Measurements from ENCODE around the gene ABCC3.

ABCC3 gene

GRCh38 chr17:50635982-50636803, 1.5 kb downstream of the ABCC3 start:
- H3K27me3 ChIP-seq (ENCODE audit: control insufficient read depth, insufficient read depth, low read length): peaks cover 26% of the 10 kb centered on the region
- no peaks in the 10 kb centered on the region for H3K36me3 ChIP-seq (ENCODE audit: control insufficient read depth, insufficient read depth, low read length)
- H3K27ac ChIP-seq (ENCODE audit: low read length): no peak overlapping the region
- H3K9me3 ChIP-seq (ENCODE audit: control insufficient read depth, insufficient read depth, low read length): no peaks in the 10 kb centered on the region
- peaks cover 3% of the 10 kb centered on the region; the same call in 1 of the 2 replicates for H3K4me1 ChIP-seq (ENCODE audit: control insufficient read depth, insufficient read depth, low read length)
- no peak for DNase-seq (ENCODE audit: low read depth, low spot score)
- no CpG with 5 or more reads among the region's 9 CpGs for WGBS (ENCODE audit: insufficient coverage, insufficient read length)
- no peak overlapping the region for H3K4me3 ChIP-seq (ENCODE audit: low read length)

GRCh38 chr17:50636804-50637195, 2.1 kb downstream of the ABCC3 start:
- H3K27ac ChIP-seq (ENCODE audit: low read length): no peak overlapping the region
- H3K36me3 ChIP-seq (ENCODE audit: control insufficient read depth, insufficient read depth, low read length): no peaks in the 10 kb centered on the region
- no CpG with 5 or more reads among the region's 7 CpGs for WGBS (ENCODE audit: insufficient coverage, insufficient read length)
- H3K4me1 ChIP-seq (ENCODE audit: control insufficient read depth, insufficient read depth, low read length): peaks cover 4% of the 10 kb centered on the region; the same call in 1 of the 2 replicates
- H3K27me3 ChIP-seq (ENCODE audit: control insufficient read depth, insufficient read depth, low read length): peaks cover 26% of the 10 kb centered on the region
- H3K9me3 ChIP-seq (ENCODE audit: control insufficient read depth, insufficient read depth, low read length): no peaks in the 10 kb centered on the region
- no peak for DNase-seq (ENCODE audit: low read depth, low spot score)
- H3K4me3 ChIP-seq (ENCODE audit: low read length): no peak overlapping the region

GRCh38 chr17:50637829-50638605, 3.3 kb downstream of the ABCC3 start:
- Histone ChIP-seq H3K4me3 (ENCODE audit: low read length) (no peak overlapping the region), H3K9me3 (ENCODE audit: control insufficient read depth, insufficient read depth, low read length) (no peaks in the 10 kb centered on the region), H3K27me3 (ENCODE audit: control insufficient read depth, insufficient read depth, low read length) (peaks cover 26% of the 10 kb centered on the region), H3K36me3 (ENCODE audit: control insufficient read depth, insufficient read depth, low read length) (no peaks in the 10 kb centered on the region), H3K27ac (ENCODE audit: low read length) (no peak overlapping the region), H3K4me1 (ENCODE audit: control insufficient read depth, insufficient read depth, low read length) (peaks cover 4% of the 10 kb centered on the region; the same call in 1 of the 2 replicates)
- WGBS (ENCODE audit: insufficient coverage, insufficient read length): no CpG with 5 or more reads among the region's 7 CpGs
- DNase-seq (ENCODE audit: low read depth, low spot score): no peak

DNA sequence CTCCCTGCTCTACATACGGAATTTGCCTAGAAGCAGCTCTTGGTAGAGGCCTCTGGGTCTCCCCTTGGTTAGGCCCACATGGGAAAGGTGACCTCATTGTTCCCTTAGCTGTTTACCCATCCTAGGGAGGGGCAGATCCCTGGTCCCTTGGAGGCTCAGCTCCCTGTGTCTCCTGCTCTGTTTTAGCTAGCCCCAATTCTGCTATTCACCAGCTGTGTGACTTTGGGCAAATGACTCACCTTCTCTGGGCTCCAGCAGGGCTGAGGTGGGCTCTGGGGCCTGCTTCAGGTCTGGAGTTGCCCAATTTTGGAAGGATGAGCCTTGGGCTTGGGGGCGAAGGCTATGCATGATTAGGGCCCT, 3.9 kb downstream of the ABCC3 start:
- no peak overlapping the region for H3K27ac ChIP-seq (ENCODE audit: low read length)
- no peak for DNase-seq (ENCODE audit: low read depth, low spot score)
- peaks cover 22% of the 10 kb centered on the region for H3K27me3 ChIP-seq (ENCODE audit: control insufficient read depth, insufficient read depth, low read length)
- H3K36me3 ChIP-seq (ENCODE audit: control insufficient read depth, insufficient read depth, low read length): no peaks in the 10 kb centered on the region
- no peak overlapping the region for H3K4me3 ChIP-seq (ENCODE audit: low read length)
- no CpG with 5 or more reads among the region's 2 CpGs for WGBS (ENCODE audit: insufficient coverage, insufficient read length)
- H3K9me3 ChIP-seq (ENCODE audit: control insufficient read depth, insufficient read depth, low read length): no peaks in the 10 kb centered on the region
- peaks cover 4% of the 10 kb centered on the region; the same call in 1 of the 2 replicates for H3K4me1 ChIP-seq (ENCODE audit: control insufficient read depth, insufficient read depth, low read length)

- Histone ChIP-seq H3K27me3 (ENCODE audit: control insufficient read depth, insufficient read depth, low read length) (peaks cover 16% of the 10 kb centered on the region), H3K36me3 (ENCODE audit: control insufficient read depth, insufficient read depth, low read length) (no peaks in the 10 kb centered on the region), H3K4me1 (ENCODE audit: control insufficient read depth, insufficient read depth, low read length) (peaks cover 4% of the 10 kb centered on the region; the same call in 1 of the 2 replicates), H3K27ac (ENCODE audit: low read length) (no peak overlapping the region), H3K4me3 (ENCODE audit: low read length) (no peak overlapping the region), H3K9me3 (ENCODE audit: control insufficient read depth, insufficient read depth, low read length) (no peaks in the 10 kb centered on the region)
- no peak for DNase-seq (ENCODE audit: low read depth, low spot score)
- WGBS (ENCODE audit: insufficient coverage, insufficient read length): no CpG with 5 or more reads among the region's 9 CpGs
Observed at GRCh38 chr17:50638966-50639713, 4.5 kb downstream of the ABCC3 start.

DNA sequence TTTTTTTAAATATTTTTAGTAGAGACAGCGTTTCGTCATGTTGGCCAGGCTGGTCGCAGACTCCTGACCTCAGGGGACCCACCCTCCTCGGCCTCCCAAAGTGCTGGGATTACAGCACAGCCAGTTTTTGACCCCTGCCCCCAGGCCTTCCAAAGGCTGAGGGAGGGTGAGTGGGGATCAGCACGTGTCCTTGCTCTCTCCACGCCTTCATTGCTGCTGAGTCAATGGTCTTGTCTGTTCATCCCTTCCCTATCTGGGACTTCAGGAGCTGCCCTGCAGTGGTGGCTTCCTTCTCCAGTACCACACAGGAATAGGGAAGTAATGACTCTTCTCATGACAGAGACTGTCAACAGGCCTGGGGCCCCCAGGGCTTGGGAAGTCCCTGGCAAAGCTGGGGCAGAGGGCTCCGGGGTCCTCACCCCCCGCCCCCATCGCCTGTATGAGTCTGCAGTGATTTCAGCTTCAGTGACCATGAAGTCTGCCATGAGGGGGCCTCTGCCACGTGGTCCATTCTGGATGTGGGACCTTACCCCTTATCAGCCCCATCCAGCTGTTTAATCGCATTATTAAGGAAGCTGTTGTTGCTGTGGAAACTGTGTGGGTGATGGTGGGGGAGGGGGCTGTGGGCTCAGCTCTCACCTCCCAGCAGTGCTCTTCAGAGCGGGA, 6.1 kb downstream of the ABCC3 start:
- Histone ChIP-seq H3K4me1 (ENCODE audit: control insufficient read depth, insufficient read depth, low read length) (peaks cover 4% of the 10 kb centered on the region; the same call in 1 of the 2 replicates), H3K4me3 (ENCODE audit: low read length) (no peak overlapping the region), H3K27ac (ENCODE audit: low read length) (no peak overlapping the region), H3K9me3 (ENCODE audit: control insufficient read depth, insufficient read depth, low read length) (no peaks in the 10 kb centered on the region), H3K36me3 (ENCODE audit: control insufficient read depth, insufficient read depth, low read length) (no peaks in the 10 kb centered on the region), H3K27me3 (ENCODE audit: control insufficient read depth, insufficient read depth, low read length) (peaks cover 3% of the 10 kb centered on the region; the same call in 1 of the 2 replicates)
- no CpG with 5 or more reads among the region's 12 CpGs for WGBS (ENCODE audit: insufficient coverage, insufficient read length)
- DNase-seq (ENCODE audit: low read depth, low spot score): no peak

- no peaks in the 10 kb centered on the region; the same call in 1 of the 2 replicates for H3K27me3 ChIP-seq (ENCODE audit: control insufficient read depth, insufficient read depth, low read length)
- no peak overlapping the region for H3K27ac ChIP-seq (ENCODE audit: low read length)
- WGBS (ENCODE audit: insufficient coverage, insufficient read length): no CpG with 5 or more reads among the region's 3 CpGs
- peaks cover 4% of the 10 kb centered on the region; the same call in 1 of the 2 replicates for H3K4me1 ChIP-seq (ENCODE audit: control insufficient read depth, insufficient read depth, low read length)
- DNase-seq (ENCODE audit: low read depth, low spot score): no peak
- no peak overlapping the region for H3K4me3 ChIP-seq (ENCODE audit: low read length)
- no peaks in the 10 kb centered on the region for H3K9me3 ChIP-seq (ENCODE audit: control insufficient read depth, insufficient read depth, low read length)
- H3K36me3 ChIP-seq (ENCODE audit: control insufficient read depth, insufficient read depth, low read length): no peaks in the 10 kb centered on the region
Observed at GRCh38 chr17:50641357-50641756, 6.7 kb downstream of the ABCC3 start.

DNA sequence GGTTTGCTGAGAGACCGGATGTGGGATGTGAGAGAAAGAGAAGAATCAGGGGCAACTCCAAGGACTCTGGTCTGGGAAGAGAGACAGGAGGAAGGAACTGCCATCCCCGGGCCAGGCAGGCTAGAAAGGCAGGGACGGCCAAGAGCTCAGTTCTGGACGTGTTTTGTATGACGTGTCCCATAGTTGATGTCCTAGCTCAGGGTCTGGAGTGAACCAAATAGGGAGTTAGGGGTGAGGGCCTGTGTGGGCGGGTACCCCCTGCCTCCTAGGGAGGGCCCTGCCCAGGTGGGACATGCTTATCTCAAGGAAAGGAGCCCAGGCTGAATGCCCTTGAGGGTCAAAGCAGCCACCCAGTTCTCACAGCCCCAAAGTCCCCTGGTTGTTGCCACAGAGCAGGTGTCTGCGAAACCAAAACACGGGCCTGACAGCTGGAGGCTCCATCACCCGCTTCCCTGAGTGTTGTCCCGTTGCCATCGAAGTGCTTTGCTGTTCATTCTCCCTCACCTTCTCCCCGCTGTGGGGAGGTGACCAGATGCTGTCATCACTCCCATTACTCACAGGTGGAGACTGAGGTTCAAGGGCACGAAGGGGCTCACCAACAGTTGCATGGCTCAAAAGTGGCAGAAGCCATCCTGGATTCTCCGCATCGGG, 7.5 kb downstream of the ABCC3 start:
- no peak for DNase-seq (ENCODE audit: low read depth, low spot score)
- WGBS (ENCODE audit: insufficient coverage, insufficient read length): no CpG with 5 or more reads among the region's 15 CpGs
- no peaks in the 10 kb centered on the region for H3K9me3 ChIP-seq (ENCODE audit: control insufficient read depth, insufficient read depth, low read length)
- H3K27me3 ChIP-seq (ENCODE audit: control insufficient read depth, insufficient read depth, low read length): no peaks in the 10 kb centered on the region
- no peak overlapping the region for H3K4me3 ChIP-seq (ENCODE audit: low read length)
- no peak overlapping the region for H3K27ac ChIP-seq (ENCODE audit: low read length)
- peaks cover 4% of the 10 kb centered on the region; the same call in 1 of the 2 replicates for H3K4me1 ChIP-seq (ENCODE audit: control insufficient read depth, insufficient read depth, low read length)
- H3K36me3 ChIP-seq (ENCODE audit: control insufficient read depth, insufficient read depth, low read length): no peaks in the 10 kb centered on the region

- Histone ChIP-seq H3K36me3 (ENCODE audit: control insufficient read depth, insufficient read depth, low read length) (no peaks in the 10 kb centered on the region), H3K4me1 (ENCODE audit: control insufficient read depth, insufficient read depth, low read length) (peaks cover 4% of the 10 kb centered on the region; the same call in 1 of the 2 replicates), H3K9me3 (ENCODE audit: control insufficient read depth, insufficient read depth, low read length) (no peaks in the 10 kb centered on the region), H3K4me3 (ENCODE audit: low read length) (no peak overlapping the region), H3K27me3 (ENCODE audit: control insufficient read depth, insufficient read depth, low read length) (no peaks in the 10 kb centered on the region), H3K27ac (ENCODE audit: low read length) (no peak overlapping the region)
- WGBS (ENCODE audit: insufficient coverage, insufficient read length): no CpG with 5 or more reads among the region's 10 CpGs
- DNase-seq (ENCODE audit: low read depth, low spot score): no peak
Observed at GRCh38 chr17:50642722-50643656, 8.3 kb downstream of the ABCC3 start.

Data from iPS DF 6.9 (cell line).